Mononuclear cell (primary cell): ENCODE data around the gene IRX5. TPM values are rescaled to one million over a fixed set of nuclear protein-coding genes. Genes with fewer than 3 reads are reported as not detected.

Experiments used
- H3K27me3 ChIP-seq: 2 replicates; pipeline ENCODE4 v1.6.0; 2011; ENCODE audit warnings: low read length, control low read depth; ENCODE audit not compliant: insufficient read depth
- H3K4me1 ChIP-seq: 2 replicates; pipeline ENCODE4 v1.5.1; 2011; ENCODE audit warnings: mild to moderate bottlenecking, low read length, control low read depth; ENCODE audit not compliant: insufficient read depth
- H3K4me3 ChIP-seq: 2 replicates; pipeline ENCODE4 v1.5.1; 2011; ENCODE audit warnings: mild to moderate bottlenecking, low read length, moderate library complexity
- H3K9me3 ChIP-seq: 2 replicates; pipeline ENCODE4 v1.5.1; 2011; ENCODE audit warnings: low read depth, mild to moderate bottlenecking, control low read depth, low read length
- total RNA-seq: library from RNA; depleted of rRNA; stranded (reverse); fragments of >200 nt; gene quantifications from one replicate; pipeline ENCODE4 v1.2.3, GENCODE V29; 2012

Gene IRX5
- total RNA-seq, 1 donor, result 0.21 TPM

DNA sequence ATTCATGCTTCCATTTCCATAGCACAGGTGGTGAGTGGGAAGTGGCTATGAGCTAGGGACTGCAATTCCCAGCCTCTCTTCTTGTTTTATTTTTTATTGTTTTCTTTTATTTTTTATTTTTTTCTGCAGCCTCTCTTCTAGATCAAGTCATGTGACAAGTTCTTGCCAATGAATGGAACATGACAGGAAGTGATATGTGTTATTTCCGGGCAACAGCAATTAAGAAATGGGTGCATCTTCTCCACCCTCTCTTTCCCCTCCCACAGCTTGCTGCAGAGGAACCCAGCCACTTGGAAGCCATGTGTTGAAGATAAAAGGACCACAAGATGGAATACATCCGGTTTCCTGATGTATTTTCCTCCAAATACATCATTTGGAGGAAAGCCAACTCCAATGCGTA lies 23.6 kb downstream of the IRX5 start:
- no peaks in the 10 kb centered on the region for H3K9me3 ChIP-seq
- H3K4me3 ChIP-seq, result no peak overlapping the region
- H3K27me3 ChIP-seq, result no peaks in the 10 kb centered on the region
- no peaks in the 10 kb centered on the region for H3K4me1 ChIP-seq

DNA sequence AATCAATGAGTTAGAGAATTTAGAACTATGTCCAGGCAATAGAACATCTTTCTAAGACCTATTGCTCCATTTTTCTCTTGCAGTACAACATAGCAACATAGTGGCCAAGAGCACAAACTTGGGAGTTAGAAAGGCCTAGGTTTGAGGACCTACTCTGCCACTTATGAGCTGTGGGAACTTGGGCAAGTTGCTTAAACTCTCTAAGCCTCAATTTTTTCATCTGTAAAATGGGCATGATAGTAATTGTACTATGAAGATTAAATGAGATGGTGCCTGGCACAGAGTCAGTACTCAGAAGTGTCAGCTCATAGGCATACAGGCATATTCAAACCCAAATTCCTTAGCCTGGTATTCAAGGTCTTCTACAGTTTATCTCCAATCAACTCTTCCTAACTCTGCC lies 25.1 kb downstream of the IRX5 start:
- no peaks in the 10 kb centered on the region for H3K4me1 ChIP-seq
- no peaks in the 10 kb centered on the region for H3K27me3 ChIP-seq
- H3K9me3 ChIP-seq, result no peaks in the 10 kb centered on the region
- no peak overlapping the region for H3K4me3 ChIP-seq

DNA sequence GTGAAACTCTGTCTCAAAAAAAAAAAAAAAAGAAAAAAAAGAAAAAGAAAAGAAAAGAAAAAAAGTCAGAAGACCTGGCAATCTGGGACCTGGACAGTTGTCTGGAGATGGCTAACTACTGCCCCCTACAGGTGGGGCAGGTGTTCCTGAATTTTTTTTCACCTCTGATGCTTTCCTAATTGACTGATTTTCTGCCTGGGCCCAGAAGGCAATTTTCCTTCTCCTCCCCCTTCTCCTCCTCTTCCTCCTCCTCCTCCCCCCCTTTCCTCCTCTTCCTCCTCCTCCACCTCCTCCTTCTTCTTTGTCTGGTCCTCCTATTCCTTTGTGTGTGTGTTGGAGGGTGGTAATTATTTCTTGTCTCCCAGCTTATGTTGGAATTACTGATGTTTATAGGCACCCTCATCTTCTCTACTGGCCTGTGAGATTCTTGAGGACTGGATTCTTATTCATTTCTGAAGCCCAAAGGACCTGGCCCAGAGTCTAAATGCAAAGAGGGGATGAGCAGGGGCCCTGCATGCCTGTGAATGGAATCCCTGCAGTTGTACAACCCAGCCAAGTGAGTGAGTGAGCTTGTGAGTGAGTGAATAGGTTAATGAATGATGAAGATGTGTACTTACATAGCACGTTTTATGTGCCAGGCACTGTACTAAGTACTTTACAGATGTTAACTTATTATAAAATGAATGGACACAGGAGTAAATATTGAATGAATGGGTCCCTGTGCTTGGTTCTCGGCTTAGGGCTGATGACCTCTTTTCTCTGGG lies 26.9 kb downstream of the IRX5 start:
- no peak overlapping the region for H3K4me3 ChIP-seq
- no peaks in the 10 kb centered on the region for H3K27me3 ChIP-seq
- no peaks in the 10 kb centered on the region for H3K9me3 ChIP-seq
- H3K4me1 ChIP-seq, result no peaks in the 10 kb centered on the region

DNA sequence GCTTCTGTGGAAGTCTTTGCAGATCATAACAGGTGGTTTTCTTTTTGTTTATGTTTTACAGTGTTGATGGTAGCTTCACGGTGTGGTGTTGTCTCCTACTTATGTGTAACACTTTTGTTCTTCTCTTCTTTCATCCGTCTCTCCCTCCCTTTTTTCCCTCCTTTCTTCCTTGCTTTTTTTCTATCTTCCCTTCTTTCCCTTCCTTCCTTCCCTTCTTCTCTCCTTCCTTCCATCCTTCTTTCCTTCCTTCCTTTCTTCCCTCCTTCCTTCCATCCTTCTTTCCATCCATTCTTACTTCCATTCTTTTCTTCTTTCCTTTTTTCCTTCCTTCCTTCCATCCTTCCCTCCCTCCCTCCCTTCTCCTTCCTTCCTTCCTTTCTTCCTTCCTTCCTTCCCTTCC lies 31.4 kb downstream of the IRX5 start:
- Histone ChIP-seq H3K4me3 (no peak overlapping the region), H3K4me1 (no peaks in the 10 kb centered on the region), H3K27me3 (no peaks in the 10 kb centered on the region), H3K9me3 (no peaks in the 10 kb centered on the region)

DNA sequence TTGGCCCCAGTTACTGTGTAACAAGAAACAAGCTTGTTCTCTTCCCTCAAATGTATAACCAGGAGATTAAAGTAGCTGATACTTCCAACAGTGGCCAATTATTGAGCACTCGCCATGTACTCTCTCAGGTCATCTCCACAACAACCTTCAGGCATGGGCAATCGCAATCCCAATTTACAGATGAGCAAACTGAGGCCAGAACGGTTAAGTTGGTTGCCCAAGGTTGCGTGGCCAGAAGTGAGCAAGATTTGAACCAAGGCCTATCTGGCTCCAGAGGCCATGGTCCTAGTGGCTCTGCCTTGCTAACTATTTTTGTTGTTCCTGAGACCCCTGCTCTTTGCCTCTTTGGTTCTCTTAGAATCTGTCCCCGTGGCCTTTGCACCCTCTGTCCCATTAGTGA lies 33.6 kb downstream of the IRX5 start:
- H3K9me3 ChIP-seq, result no peaks in the 10 kb centered on the region
- no peak overlapping the region for H3K4me3 ChIP-seq
- H3K4me1 ChIP-seq, result no peaks in the 10 kb centered on the region
- H3K27me3 ChIP-seq, result no peaks in the 10 kb centered on the region

- no peaks in the 10 kb centered on the region for H3K4me1 ChIP-seq
- no peaks in the 10 kb centered on the region for H3K9me3 ChIP-seq
- no peaks in the 10 kb centered on the region for H3K27me3 ChIP-seq
- no peak overlapping the region for H3K4me3 ChIP-seq
These were observed 34.8 kb downstream of the IRX5 start for GRCh38 chr16:54965464-54965863.

GRCh38 chr16:54968011-54968410 lies 37.3 kb downstream of the IRX5 start:
- Histone ChIP-seq H3K4me1 (no peaks in the 10 kb centered on the region), H3K9me3 (no peaks in the 10 kb centered on the region), H3K27me3 (no peaks in the 10 kb centered on the region), H3K4me3 (no peak overlapping the region)

- H3K27me3 ChIP-seq, result no peaks in the 10 kb centered on the region
- H3K4me3 ChIP-seq, result no peak overlapping the region
- no peaks in the 10 kb centered on the region for H3K4me1 ChIP-seq
- no peaks in the 10 kb centered on the region for H3K9me3 ChIP-seq
These were observed 38.1 kb downstream of the IRX5 start for GRCh38 chr16:54968784-54969183.

- Histone ChIP-seq H3K4me3 (no peak overlapping the region), H3K4me1 (no peaks in the 10 kb centered on the region), H3K27me3 (no peaks in the 10 kb centered on the region), H3K9me3 (no peaks in the 10 kb centered on the region)
These were observed 39.4 kb downstream of the IRX5 start for GRCh38 chr16:54970016-54970415.

DNA sequence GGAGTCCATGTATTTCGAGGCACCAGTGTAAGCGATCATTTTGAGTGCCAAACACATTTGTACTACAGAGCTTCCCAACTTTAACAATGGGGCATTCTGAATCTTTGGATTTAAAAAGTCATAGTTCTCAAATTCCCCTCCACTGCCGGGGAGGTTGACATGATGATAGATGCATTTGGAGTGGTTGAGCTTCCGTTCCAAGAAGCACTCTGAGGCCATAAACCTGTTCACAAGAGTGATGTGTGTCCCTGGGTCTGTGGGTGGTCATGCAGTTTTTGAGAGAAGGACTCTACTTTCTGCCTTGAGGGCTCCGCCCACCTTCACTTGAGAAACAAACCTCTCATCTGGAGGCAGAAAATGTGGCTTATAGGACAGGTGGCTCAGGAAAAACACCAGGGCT lies 43.7 kb downstream of the IRX5 start:
- Histone ChIP-seq H3K4me1 (no peaks in the 10 kb centered on the region), H3K9me3 (no peaks in the 10 kb centered on the region), H3K27me3 (no peaks in the 10 kb centered on the region), H3K4me3 (no peak overlapping the region)

- no peaks in the 10 kb centered on the region for H3K9me3 ChIP-seq
- no peak overlapping the region for H3K4me3 ChIP-seq
- H3K4me1 ChIP-seq, result no peaks in the 10 kb centered on the region
- H3K27me3 ChIP-seq, result no peaks in the 10 kb centered on the region
These were observed 46.1 kb downstream of the IRX5 start for GRCh38 chr16:54976651-54977200.

DNA sequence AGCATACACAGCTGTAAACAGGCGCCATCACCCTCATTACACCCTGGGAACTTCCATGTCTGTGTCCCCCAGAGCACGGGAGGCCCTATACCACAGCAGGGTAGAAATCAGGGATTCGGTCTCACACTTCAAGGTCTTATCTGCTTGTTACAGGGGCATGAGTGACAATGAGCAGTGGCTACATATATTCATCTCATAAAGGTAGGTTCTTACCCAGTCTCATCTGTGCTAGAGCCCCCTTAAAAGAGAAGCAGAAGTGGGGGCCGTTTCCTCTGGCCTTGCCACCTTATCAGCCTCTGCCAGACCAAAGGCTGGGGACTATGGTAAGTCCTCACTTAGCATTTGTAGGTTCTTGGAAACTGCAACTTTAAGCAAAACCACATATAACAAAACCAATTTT lies 46.5 kb downstream of the IRX5 start:
- no peaks in the 10 kb centered on the region for H3K4me1 ChIP-seq
- no peaks in the 10 kb centered on the region for H3K27me3 ChIP-seq
- H3K9me3 ChIP-seq, result no peaks in the 10 kb centered on the region
- H3K4me3 ChIP-seq, result no peak overlapping the region

- no peaks in the 10 kb centered on the region for H3K9me3 ChIP-seq
- no peaks in the 10 kb centered on the region for H3K4me1 ChIP-seq
- no peak overlapping the region for H3K4me3 ChIP-seq
- H3K27me3 ChIP-seq, result no peaks in the 10 kb centered on the region
These were observed 50.2 kb downstream of the IRX5 start for GRCh38 chr16:54980821-54981220.
